Frontal cortex (tissue), 3 donors: ENCODE measurements around the gene RMP24.
"Not testable (repeated sequence)": the region's sequence is repeated elsewhere in the genome, so short reads cannot be mapped to it uniquely, and the experiment has no call there.

Source experiments
- DNase-seq, 2 donors: peaks; one replicate each; pipeline ENCODE4 v3.0.0; 2012; ENCODE audit warnings: low spot score in 2 of 2
- FAIRE-seq: peaks from 2 replicates; lab custom pipeline; 2012; peaks lifted over from hg19 to GRCh38; lab: Jason Lieb, UNC
- donor health status: control.
- donor health status: control.
- donor health status: control.

RMP24 gene

DNA sequence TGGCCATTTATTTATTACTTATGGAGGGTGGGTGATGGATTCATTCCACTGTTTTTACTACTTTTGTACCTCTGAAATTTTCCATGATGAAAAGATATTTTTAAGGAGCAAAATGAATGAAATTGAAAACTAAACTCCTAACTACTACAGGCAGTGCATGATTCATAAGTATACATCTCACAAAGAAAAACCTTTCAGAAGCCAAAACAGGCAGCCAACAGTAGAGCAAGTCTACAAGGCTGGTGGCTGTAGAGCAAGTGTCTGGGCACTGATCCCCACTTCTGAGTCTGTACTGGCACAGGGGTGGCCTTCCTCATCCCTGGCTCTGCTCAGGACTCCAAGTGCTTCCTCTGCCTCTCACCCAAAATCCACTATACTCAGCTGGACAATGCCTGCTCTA, 8.2 kb upstream of the RMP24 start:
- no peak for FAIRE-seq
- no peak for DNase-seq

DNA sequence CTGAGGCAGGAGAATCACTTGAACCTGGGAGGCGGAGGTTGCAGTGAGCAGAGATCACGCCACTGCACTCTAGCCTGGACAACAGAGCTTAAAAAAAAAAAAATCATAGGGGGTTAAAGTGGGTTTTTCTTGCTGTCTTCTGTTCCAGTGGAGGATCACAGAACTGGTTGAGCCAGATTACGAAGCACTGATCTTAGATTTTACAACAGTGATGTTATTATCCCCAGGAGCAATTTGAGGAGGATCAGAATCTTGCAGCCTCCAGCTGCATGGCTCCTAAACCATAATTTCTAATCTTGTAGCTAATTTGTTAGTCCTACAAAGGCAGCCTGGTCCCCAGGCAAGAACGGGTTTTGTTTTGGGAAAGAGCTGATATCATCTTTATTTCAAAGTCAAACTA, 4.6 kb upstream of the RMP24 start:
- not testable (repeated sequence) for FAIRE-seq, DNase-seq

DNA sequence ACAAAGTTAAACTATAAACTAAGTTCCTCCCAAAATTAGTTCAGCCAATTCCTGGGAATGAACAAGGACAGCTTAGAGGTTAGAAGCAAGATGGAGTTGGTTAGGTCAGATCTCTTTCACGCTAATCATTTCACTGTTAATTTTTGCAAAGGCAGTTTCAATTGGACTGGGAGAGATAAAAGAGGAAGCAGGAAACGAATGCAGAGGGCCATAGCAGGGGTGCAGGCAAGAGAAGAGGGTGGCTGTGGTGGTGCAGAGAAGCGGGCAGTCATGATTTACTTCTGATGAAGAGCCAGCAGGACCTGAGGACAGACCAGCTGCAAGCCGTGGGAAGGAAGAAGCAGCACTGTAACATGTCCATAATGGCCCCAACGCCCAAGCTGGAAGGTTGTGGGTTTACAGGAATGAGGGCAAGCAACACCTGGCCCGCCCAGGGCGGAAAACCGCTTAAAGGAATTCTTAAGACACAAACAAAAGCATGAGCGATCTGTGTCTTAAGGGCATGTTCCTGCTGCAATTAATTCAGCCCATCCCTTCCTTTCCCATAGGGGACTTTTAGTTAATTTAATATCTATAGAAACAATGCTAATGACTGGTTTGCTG, 4.1 kb upstream of the RMP24 start:
- DNase-seq (no peak), FAIRE-seq (no peak)

DNA sequence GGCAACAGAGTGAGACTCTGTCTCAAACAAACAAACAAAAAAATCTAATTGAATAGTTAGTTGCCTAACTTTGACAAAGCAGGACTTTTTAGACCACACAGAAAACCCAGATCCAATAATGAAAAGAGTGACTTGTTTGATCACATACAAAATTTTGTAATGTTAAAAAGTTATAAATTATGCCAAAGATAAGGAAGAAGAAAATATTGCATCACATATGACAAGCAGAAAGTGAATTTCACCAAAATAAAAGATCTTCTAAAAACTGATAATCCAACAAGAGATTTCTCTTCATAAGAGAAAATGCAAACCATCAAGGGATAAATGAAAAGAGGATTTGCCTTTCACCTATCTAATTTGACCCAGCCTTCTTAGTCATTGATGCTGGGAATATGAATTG, 2.8 kb upstream of the RMP24 start:
- no peak for DNase-seq
- FAIRE-seq: no peak

DNA sequence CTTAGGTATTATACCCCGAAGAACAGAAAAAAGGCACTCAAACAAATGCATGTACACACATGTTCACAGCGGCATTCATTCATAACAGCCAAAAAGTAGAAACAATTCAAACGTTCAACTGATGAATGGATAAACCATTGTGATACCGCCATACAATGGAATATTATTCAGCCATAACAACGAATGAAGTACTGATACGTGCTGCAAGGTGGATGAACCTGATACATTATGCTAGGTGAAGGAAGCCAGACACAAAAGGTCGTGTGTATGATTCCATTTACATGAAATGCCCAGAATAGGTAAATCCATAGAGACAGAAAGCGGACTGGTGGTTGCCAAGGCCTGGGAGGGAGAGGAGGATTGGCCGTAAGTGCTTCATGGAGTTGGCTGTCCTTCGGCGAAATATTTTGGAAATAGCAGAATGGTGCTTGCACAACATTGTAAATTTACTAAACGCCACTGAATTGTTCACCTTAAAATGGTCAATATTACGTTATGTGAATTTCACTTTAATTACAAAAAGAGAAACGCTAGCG, 750 bp upstream of the RMP24 start:
- FAIRE-seq (no peak), DNase-seq (no peak)

DNA sequence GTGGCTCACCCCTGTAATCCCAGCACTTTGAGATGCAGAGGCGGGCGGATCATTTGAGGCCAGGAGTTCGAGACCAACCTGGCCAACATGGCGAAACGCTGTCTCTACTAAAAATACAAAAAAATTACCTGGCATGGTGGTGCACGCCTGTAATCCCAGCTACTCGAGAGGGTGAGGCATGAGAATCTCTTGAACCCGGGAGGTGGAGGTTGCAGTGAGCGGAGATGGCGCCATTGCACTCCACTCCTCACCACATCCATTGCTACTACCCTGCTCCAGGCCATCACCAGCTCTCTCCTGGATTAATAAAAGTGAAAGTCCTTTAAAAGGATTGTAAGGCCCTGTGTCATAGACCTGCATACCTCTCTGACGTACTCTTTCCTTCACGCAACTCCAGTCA, 1.2 kb downstream of the RMP24 start:
- FAIRE-seq: no peak

DNA sequence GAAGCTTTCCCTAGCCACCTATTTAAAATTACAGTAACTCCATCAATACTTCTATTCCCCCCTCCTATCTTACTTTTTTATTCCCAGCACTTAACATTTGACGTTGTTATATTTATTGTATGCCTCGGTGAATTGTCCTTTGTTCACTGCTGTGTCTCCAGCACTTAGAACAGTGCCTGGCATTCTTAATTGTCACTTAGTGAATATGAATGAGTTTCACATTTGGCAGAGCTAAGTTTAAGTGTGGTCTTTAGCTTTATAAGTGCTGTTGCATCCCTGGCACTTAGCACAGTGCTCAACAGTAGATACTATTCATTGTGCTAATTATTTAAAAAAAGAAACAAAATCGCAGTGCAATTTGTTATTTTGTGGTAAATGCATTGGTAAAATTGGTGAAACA, 1.7 kb downstream of the RMP24 start:
- FAIRE-seq (no peak), DNase-seq (no peak)

More for the DNA sequence above, 1.2 kb downstream of the RMP24 start:
- no peak for DNase-seq

DNA sequence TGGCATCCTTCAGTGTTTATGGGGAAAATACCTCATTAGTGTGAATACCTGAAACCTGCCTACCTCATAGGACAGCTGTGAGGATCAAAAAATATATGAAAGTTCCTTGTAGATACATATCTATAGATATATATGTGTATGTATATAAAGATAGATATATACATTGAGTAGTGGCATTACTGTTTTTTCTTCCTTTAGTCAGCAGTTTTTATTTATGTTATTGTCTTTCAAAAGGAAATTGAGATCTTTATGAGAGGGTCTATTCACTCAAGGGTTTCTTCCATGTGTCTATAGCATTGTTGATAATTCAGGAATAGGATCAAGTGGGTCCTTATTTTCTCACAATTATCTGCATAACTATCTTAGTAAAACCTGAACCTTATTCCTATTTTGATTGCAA, 6.6 kb downstream of the RMP24 start:
- DNase-seq (no peak), FAIRE-seq (no peak)

DNA sequence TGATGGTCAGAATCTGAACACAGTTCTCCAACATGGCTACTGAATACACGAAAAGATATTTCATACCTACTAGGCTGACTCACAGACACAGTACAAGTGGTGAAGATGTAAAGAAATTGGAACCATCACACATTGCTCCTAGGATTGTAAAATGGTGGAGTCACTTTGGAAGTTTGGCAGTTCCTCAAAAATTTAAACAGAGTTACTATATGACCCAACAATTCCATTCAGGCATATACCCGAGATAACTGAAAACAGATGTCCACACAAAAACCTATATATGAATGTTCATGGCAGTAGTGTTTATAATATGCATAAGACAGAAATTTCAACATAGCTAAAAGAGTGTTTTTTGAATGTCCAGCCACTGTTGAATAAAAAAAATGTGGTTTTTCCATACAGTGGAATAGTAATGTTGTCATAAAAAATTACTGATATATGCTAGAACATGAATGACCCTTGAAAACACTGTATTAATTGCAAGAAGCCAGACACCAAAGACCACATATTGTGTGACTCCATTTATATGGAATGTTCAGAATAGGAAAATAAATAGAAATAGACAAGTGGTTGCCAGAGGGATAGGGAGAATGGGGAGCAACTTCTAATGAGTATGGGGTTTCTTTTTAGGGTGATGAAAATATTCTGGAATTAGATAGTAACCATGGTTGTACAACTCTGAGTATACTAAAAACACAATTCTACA, 10.1 kb downstream of the RMP24 start:
- FAIRE-seq: no peak
- DNase-seq: no peak

DNA sequence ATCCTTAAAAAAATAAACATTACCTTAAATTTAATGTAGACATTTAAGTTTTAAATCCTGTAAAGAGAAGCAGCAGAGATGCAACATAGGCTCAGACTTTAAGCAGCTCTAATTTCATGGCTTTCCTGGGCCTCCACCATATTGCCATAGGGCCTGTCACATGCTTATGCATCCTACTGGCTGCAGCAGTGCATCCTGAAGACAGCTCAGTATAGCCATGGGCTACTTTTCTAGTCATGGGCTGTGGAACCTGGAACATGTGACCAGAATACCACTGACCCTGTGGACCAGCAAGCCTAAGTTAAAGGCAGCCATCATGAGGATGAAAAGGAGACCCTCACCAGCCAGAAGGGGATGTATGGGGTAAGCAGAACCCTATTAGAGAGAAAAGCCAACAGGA, 10.7 kb downstream of the RMP24 start:
- DNase-seq: no peak
- FAIRE-seq: no peak

DNA sequence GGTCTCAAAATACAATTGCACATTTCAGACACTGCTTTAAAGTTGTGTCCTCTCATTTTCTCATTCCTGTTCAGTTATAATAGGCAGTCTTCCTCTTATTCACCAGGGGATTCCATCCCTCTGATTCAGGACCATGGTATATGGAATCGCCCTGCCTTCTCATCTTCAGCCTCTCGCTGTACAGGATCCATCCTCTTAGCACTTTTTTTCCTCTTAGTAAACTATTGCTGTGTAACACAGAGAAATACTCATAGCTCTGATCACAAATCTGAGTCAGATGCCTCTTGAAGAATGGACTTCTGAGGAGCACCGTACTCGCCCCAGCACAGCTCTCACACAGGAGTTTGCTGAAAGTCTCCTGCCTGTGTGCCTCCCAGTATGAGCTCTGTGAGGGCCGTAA, 11.3 kb downstream of the RMP24 start:
- FAIRE-seq: no peak

DNA sequence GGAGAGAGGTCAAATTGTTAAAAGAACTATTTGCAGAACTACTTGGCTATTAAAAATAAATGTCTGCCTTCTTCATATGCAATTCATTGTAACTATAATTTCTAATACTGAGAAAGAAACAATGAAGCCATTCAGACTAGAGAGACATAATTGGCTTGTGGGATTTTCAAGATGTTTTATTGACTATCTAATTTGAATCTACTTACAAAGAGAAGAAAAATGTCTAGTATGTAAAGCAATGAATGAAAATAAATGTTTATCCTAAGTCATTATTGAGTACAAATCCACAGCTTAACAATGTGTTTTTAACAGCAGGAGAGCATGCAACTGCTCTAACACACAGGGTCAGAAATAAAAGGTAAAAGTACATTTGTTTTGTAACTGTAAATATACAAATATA, 19.2 kb downstream of the RMP24 start:
- DNase-seq (no peak), FAIRE-seq (no peak)

More for the DNA sequence above, 11.3 kb downstream of the RMP24 start:
- DNase-seq: no peak

DNA sequence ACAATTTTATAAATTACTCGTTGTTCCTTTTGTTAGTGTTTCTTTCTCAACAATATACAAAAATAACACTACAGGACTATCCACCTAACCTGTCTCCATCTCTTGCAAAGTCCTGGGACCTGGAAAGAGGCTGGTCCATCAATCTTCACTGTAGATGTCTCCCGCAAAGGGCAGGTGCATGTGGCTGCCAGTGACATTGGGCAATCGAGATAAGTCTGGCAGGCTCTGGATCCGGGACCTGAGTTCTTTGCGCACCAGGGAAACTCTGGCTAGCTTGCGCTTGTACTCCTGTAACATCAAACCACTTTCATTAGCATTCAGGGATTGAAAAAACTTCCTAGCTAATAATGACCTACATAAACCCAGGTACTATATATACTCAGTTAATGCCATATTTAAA, 20.5 kb downstream of the RMP24 start:
- FAIRE-seq (no peak), DNase-seq (no peak)

DNA sequence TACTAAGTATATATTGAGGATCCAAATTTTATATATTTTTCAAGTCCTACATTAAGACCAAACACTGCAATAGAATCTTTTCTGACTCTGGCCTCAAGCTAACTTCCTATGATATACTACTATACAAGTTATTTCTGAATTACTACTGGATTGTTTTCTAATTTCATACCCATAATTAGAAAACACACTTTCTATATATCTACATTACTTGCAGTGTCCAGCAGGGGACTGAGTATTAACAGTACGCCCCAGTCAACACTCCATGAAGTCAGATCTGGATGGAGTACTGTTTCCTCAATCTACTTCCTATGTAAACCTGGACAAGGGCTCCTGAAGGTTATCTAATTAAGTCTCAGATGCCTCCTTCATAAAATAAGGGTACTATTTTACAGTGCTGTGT, 26.5 kb downstream of the RMP24 start:
- DNase-seq (no peak), FAIRE-seq (no peak)

DNA sequence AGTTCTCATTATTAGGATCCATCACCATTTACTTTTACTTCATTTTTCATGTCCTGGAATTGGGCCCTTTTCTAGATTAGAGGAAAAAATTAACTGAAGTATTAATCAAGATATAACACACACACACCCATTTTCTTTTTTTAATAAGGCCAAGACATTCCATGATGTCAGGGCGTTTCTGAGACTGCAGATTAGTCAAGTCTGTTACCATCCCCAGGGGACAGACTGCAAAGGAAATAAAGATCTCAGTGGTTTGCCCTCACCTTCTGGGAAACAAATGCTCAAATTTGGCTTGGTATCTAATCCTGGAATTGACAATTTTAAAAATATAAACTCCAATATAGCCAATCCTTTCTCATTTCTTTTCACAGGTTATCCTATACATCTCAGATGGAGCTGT, 27.4 kb downstream of the RMP24 start:
- DNase-seq: no peak
- FAIRE-seq: no peak

DNA sequence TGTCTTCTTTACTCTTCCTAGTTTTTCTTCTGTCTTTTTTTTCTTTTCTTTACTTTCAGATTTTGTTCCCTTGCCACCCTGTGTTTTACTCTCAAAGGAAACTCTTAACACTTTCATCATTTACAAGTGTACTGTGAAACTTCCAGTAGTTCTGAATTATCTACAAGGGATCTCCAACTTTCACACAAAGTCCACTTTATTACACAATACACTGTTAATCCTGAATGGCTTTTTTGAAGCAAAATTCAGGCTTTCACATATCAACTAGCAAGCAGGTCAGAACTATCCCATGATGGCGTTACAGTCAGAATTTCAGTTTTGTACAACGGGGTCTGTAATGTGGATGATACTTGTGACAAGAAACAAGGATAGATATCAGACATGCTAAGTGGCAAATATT, 34.5 kb downstream of the RMP24 start:
- FAIRE-seq (no peak), DNase-seq (no peak)

DNA sequence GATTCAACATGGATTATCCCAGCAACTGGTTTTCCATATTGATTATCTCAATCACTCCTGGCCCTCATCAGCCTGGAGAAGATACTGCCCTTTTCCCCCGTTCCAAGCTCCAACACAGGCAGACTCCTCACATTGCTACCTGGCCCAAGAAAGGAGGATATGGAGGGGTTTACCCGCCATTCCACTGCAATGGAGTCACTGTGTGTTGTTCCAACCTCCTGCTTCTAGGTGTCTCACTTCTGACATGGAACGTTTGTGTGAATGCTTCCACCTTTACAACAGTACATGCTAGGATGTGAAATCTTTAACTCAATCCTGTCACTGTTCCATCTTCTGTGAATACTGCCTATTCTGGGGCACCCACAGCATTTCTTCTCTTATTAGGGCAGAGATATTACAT, 36.7 kb downstream of the RMP24 start:
- DNase-seq (no peak), FAIRE-seq (no peak)

DNA sequence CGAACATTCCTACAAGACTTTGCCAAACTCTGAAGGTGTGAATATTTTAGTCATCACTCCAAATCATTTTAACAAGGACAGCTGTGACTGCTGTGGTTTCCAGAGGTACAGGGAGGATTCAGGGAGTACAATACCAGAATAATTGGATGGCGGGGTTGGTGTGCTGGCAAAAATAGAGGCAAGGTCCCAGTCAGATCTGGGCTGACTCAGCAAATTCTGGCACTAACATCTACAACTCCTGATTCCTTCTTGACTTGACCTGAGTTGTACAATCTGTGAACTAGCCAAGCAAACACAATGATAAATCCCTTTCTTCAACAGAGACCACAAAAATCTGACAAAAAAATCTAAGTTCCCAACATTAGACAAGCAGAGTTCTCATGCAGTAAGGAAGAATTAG, 40.4 kb downstream of the RMP24 start:
- no peak for DNase-seq
- no peak for FAIRE-seq

DNA sequence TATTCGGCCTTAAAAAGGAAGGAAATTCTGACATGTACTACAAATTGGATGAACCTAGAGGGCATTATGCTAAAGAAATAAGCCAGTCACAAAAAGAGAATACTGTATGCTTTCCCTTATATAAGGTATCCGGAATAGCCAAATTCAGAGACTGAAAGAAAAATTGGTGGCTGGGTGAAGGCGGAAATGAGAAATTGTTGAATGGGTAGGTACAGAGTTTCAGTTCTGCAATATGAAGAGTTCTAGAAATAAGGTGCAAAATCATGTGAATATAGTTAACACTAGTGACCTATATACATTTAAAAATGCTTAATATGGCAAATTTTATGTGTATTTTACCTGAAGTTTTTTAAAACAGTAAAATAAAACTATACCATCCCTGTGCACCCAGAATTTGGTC, 43.1 kb downstream of the RMP24 start:
- no peak for DNase-seq
- FAIRE-seq: no peak

DNA sequence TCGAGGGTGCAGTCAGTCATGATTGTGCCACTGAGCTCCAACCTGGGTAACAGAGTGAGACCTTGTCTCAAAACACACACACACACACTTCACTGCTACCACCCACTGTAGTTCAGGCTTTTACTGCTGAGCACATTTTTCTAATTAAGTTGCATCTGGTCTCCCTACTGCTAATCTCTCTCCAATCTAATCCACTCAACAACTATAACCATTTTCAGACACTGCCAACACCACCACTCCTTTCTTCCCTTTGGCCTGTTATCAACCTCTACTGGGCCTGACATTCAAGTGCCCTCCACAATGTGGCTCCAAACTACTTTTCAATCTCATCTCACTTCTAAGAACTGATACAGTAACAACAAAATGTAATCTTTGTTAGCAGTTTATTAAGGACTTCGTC, 44.8 kb downstream of the RMP24 start:
- FAIRE-seq (no peak), DNase-seq (no peak)

DNA sequence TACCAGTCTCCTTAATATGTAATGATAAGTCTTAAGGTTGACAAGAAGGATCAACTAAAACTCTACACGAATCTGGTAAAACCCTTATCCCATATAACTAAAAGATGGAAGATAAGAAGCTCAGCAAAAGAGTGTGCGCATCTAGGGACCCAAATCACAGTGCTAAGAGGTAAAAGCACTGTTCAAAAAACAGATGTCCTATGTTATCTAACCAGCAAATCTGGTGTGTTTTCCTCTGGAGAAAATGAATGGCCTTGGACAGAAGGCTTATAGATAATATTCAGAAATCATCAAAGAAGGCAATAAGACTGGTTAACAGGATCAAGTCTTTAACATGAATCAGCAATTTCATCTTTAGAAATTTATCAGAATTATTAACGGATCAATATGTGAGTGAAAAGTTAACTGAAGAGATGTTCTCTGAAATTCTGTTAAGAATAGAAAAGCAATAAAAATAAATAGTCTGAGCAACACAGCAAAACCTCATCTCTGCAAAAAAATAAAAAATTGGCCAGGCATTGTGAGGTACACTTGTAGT, 47.8 kb downstream of the RMP24 start:
- DNase-seq (no peak), FAIRE-seq (no peak)

DNA sequence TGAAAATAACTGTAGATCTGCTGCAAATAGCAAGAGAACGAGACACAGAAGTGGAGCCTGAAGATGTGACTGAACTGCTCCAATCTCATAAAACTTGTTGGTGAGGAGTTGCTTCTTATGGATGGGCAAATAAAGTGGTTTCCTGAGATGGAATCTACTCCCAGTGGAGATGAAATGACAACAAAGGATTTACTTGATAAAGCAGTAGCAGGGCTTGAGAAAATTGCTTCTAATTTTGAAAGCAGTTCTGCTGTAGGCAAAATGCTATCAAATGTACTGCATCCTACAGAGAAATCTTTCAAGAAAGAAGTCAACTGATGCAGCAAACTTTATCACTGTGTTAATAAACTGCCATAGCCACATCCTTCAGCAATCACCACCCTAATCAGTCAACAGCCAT, 50.9 kb downstream of the RMP24 start:
- no peak for DNase-seq
- FAIRE-seq: no peak
